GM21367 (cell line): ENCODE results near the gene NPIPB8.
"Not testable (repeated sequence)": the region's sequence is repeated elsewhere in the genome, so short reads cannot be mapped to it uniquely, and the experiment has no call there.

Experiments
- ATAC-seq: cut with Tn5 transposase; IDR thresholded peaks from one replicate; pipeline ENCODE4 v1.9.1; 2021; ENCODE audit not compliant: unreplicated experiment

NPIPB8 gene

GRCh38 chr16:28637765-28638164, at the start of gene NPIPB8:
Gene NPIPB8, plus strand, starts transcription at chr16:28638065. Its CDS starts 296 bp downstream, at chr16:28638361.
- ATAC-seq = not testable (repeated sequence)

GRCh38 chr16:28589069-28589468, 48.8 kb upstream of the NPIPB8 start:
- no peak for ATAC-seq

GRCh38 chr16:28589930-28590329, 47.9 kb upstream of the NPIPB8 start:
- no peak for ATAC-seq

- no peak for ATAC-seq
Measured at GRCh38 chr16:28590384-28591340, 47.2 kb upstream of the NPIPB8 start.

- no peak for ATAC-seq
Measured at GRCh38 chr16:28591355-28591754, 46.5 kb upstream of the NPIPB8 start.

- no peak for ATAC-seq
Measured at GRCh38 chr16:28592511-28592910, 45.4 kb upstream of the NPIPB8 start.

- ATAC-seq = no peak
Measured at GRCh38 chr16:28592979-28593553, 44.8 kb upstream of the NPIPB8 start.

GRCh38 chr16:28595451-28595850, 42.4 kb upstream of the NPIPB8 start:
- not testable (repeated sequence) for ATAC-seq

- ATAC-seq = no peak
Measured at GRCh38 chr16:28596115-28596630, 41.7 kb upstream of the NPIPB8 start.

- ATAC-seq = no peak
Measured at GRCh38 chr16:28596840-28597691, 40.8 kb upstream of the NPIPB8 start, which contains the start of gene SULT1A2. Gene SULT1A2, minus strand, starts transcription at chr16:28597050. Its CDS starts 1,120 bp downstream, at chr16:28595930.

- ATAC-seq = no peak
Measured at GRCh38 chr16:28597692-28598261, 40.1 kb upstream of the NPIPB8 start.

- not testable (repeated sequence) for ATAC-seq
Measured at GRCh38 chr16:28599377-28600285, 38.2 kb upstream of the NPIPB8 start.

GRCh38 chr16:28600965-28601364, 36.9 kb upstream of the NPIPB8 start:
- not testable (repeated sequence) for ATAC-seq

GRCh38 chr16:28601589-28601988, 36.3 kb upstream of the NPIPB8 start:
- ATAC-seq = not testable (repeated sequence)

- not testable (repeated sequence) for ATAC-seq
Measured at GRCh38 chr16:28602062-28602461, 35.8 kb upstream of the NPIPB8 start.

- ATAC-seq = no peak
Measured at GRCh38 chr16:28602529-28602928, 35.3 kb upstream of the NPIPB8 start.

- ATAC-seq = no peak
Measured at GRCh38 chr16:28603381-28604185, 34.3 kb upstream of the NPIPB8 start.

- ATAC-seq = no peak
Measured at GRCh38 chr16:28604186-28604565, 33.7 kb upstream of the NPIPB8 start.
